Common myeloid progenitor, CD34-positive (primary cell): Measurements from ENCODE around the gene RBM23.

Experiments
- CTCF ChIA-PET: fragments of 350-600 bp; sonication (Branson Sonifier 250); formaldehyde crosslinking; loops from one replicate; lab custom pipeline; 2021; ENCODE audit warnings: antibody characterized with exemption; lab: Charles Lee
- POLR2A ChIA-PET: fragments of 350-600 bp; sonication (Branson Sonifier 250); formaldehyde crosslinking; loops from one replicate; lab custom pipeline; 2021; ENCODE audit warnings: antibody characterized with exemption; lab: Charles Lee
- DNase-seq, 3 donors: peaks; one replicate each; pipeline versions ENCODE4 v3.0.0 to v3.0.0-alpha.2; 2013
- H3K27ac ChIP-seq, 2 experiments: 1 replicate in 1 of 2; 2 replicates in 1 of 2; pipeline ENCODE4 v1.7.0; 2013; ENCODE audit warnings: inconsistent platforms in 2 of 2, low read length in 2 of 2, mild to moderate bottlenecking in 2 of 2, low read depth in 1 of 2, moderate library complexity in 1 of 2; ENCODE audit not compliant: severe bottlenecking in 2 of 2, insufficient read depth in 1 of 2, poor library complexity in 1 of 2
- H3K27me3 ChIP-seq, 5 experiments: replicated peaks in 2 of 5; 1 replicate in 3 of 5; 2 replicates in 2 of 5; pipeline versions ENCODE4 v1.6.1 to v1.7.0; 2013; ENCODE audit warnings: low read length in 4 of 5, mild to moderate bottlenecking in 2 of 5, moderate library complexity in 2 of 5, inconsistent platforms in 1 of 5; ENCODE audit not compliant: insufficient read depth in 5 of 5, control insufficient read depth in 4 of 5
- H3K36me3 ChIP-seq, 4 experiments: 1 replicate in 2 of 4; 2 replicates in 2 of 4; pipeline versions ENCODE4 v1.6.1 to v1.7.0; 2013; ENCODE audit warnings: low read length in 3 of 4, control low read depth in 1 of 4, mild to moderate bottlenecking in 1 of 4; ENCODE audit not compliant: control insufficient read depth in 4 of 4, insufficient read depth in 4 of 4
- H3K4me1 ChIP-seq, 4 experiments: 1 replicate in 3 of 4; 2 replicates in 1 of 4; pipeline versions ENCODE4 v1.6.1 to v1.7.1; 2013; ENCODE audit warnings: low read length in 3 of 4, mild to moderate bottlenecking in 3 of 4, control low read depth in 1 of 4, inconsistent platforms in 1 of 4, moderate library complexity in 1 of 4; ENCODE audit not compliant: control insufficient read depth in 4 of 4, insufficient read depth in 4 of 4; ENCODE audit errors: control extremely low read depth in 1 of 4
- H3K4me3 ChIP-seq, 7 experiments: 1 replicate in 4 of 7; 2 replicates in 3 of 7; pipeline versions ENCODE4 v1.5.1 to v1.7.0; 2013; ENCODE audit warnings: mild to moderate bottlenecking in 7 of 7, low read length in 6 of 7, moderate library complexity in 6 of 7, inconsistent platforms in 2 of 7, low read depth in 2 of 7, control low read depth in 1 of 7; ENCODE audit not compliant: insufficient read depth in 4 of 7, control insufficient read depth in 1 of 7; ENCODE audit errors: extremely low read depth in 1 of 7
- H3K9me3 ChIP-seq, 5 experiments: 1 replicate in 4 of 5; 2 replicates in 1 of 5; pipeline versions ENCODE4 v1.6.1 to v1.7.1; 2013; ENCODE audit warnings: low read length in 4 of 5, mild to moderate bottlenecking in 2 of 5, inconsistent platforms in 1 of 5, low read depth in 1 of 5, moderate library complexity in 1 of 5; ENCODE audit not compliant: control insufficient read depth in 4 of 5, insufficient read depth in 2 of 5; ENCODE audit errors: control extremely low read depth in 1 of 5
- WGBS: methylation state at CpG from one replicate; pipeline ENCODE4 v1.1.5; 2013; ENCODE audit not compliant: insufficient coverage; 5-methylcytosine and 5-hydroxymethylcytosine counted together

RBM23 gene

DNA sequence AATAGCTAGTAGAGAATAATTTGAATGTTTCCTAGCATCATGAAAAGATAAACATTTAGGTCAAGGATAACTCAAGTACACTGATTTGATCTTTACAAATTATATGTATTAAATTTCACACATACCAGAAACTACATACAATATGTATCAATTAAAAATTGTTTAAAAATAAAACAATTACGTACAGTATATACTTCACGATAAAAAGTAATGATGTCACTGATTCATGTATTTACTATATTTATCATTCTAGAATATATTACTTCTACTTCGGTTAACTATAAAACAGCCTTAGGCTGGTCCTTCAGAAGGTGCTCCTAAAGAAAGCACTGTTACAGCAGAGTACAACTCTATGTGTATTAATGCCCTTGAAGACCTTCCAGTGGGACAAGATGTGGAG lies 11.5 kb downstream of the RBM23 start:
- Histone ChIP-seq H3K4me3 (no peak overlapping the region), H3K27ac (no peak overlapping the region), H3K9me3 (no peaks in the 10 kb centered on the region), H3K4me1 (no peaks in the 10 kb centered on the region), H3K27me3 (no peaks in the 10 kb centered on the region), H3K36me3 (peaks cover 23 to 74% (median 53%) of the 10 kb centered on the region in 4 experiments)
- DNase-seq = no peak
- ChIA-PET CTCF (interaction anchor here (0.9 to 1.5 kb wide), 2 partner anchors 9 to 35 kb away, joined by 3 read pairs; no protein-coding TSS in a partner anchor), POLR2A (no interaction called here)
- WGBS = no CpG with 5 or more reads among the region's 3 CpGs

GRCh38 chr14:22906073-22906472 lies 12.9 kb downstream of the RBM23 start:
- no peaks in the 10 kb centered on the region for H3K27me3 ChIP-seq
- DNase-seq = no peak
- no peaks in the 10 kb centered on the region for H3K4me1 ChIP-seq
- CTCF ChIA-PET = interaction anchor here (1.2 kb wide), 1 partner anchor 53 kb away, joined by 3 read pairs; no protein-coding TSS in a partner anchor
- no peak overlapping the region for H3K4me3 ChIP-seq
- H3K27ac ChIP-seq = no peak overlapping the region
- 94% methylated on average over 19 of the region's 20 CpGs for WGBS
- no peaks in the 10 kb centered on the region for H3K9me3 ChIP-seq
- POLR2A ChIA-PET = interaction anchor here (0.9 kb wide), 1 partner anchor 8 kb away, joined by 3 read pairs; no protein-coding TSS in a partner anchor
- H3K36me3 ChIP-seq = peaks cover 25 to 85% (median 64%) of the 10 kb centered on the region in 4 experiments

GRCh38 chr14:22905627-22906026 lies 13.3 kb downstream of the RBM23 start:
- ChIA-PET CTCF (interaction anchor here (1.2 kb wide), 2 partner anchors 33 to 52 kb away, joined by 3 to 5 read pairs; no protein-coding TSS in a partner anchor), POLR2A (interaction anchor here (0.9 kb wide), 1 partner anchor 9 kb away, joined by 3 read pairs; no protein-coding TSS in a partner anchor)
- peaks cover 25 to 89% (median 66%) of the 10 kb centered on the region in 4 experiments for H3K36me3 ChIP-seq
- no peak overlapping the region for H3K27ac ChIP-seq
- H3K9me3 ChIP-seq = no peaks in the 10 kb centered on the region
- H3K27me3 ChIP-seq = no peaks in the 10 kb centered on the region
- no peaks in the 10 kb centered on the region for H3K4me1 ChIP-seq
- 94% methylated on average over 4 of the region's 4 CpGs for WGBS
- DNase-seq = no peak
- H3K4me3 ChIP-seq = no peak overlapping the region

DNA sequence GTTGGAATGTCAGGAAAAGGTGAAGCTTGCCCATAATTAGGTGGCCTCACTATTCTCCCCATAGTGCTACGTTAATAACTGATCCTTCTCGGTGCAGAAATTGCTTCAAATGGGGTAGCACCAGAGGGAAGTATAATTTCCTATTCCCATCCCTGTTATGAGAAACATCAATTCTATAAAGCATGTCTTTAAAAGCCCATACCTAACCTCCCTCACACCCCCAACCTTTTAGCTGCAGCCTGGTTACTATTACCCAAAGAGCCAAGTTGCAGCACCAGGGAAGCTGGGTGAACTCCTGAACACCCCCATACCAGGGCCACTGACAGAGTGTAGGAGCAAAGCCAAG lies 15.2 kb downstream of the RBM23 start:
- no peak overlapping the region for H3K4me3 ChIP-seq
- no peak overlapping the region for H3K27ac ChIP-seq
- no peaks in the 10 kb centered on the region for H3K9me3 ChIP-seq
- peaks cover 22 to 93% (median 60%) of the 10 kb centered on the region in 4 experiments for H3K36me3 ChIP-seq
- ChIA-PET POLR2A (no interaction called here), CTCF (interaction anchor here (0.9 to 9.3 kb wide), 7 partner anchors 10 to 91 kb away, joined by 3 to 143 read pairs (median 7); partner anchors contain the start of genes LRP10 and REM2)
- DNase-seq = no peak
- H3K4me1 ChIP-seq = no peaks in the 10 kb centered on the region
- no peaks in the 10 kb centered on the region for H3K27me3 ChIP-seq
- 100% methylated on average over 2 of the region's 2 CpGs for WGBS

- H3K27ac ChIP-seq = no peak overlapping the region
- no peaks in the 10 kb centered on the region for H3K9me3 ChIP-seq
- peaks cover 29 to 74% (median 54%) of the 10 kb centered on the region in 4 experiments for H3K36me3 ChIP-seq
- no peaks in the 10 kb centered on the region for H3K4me1 ChIP-seq
- DNase-seq = no peak
- H3K4me3 ChIP-seq = no peak overlapping the region
- 100% methylated on average over 5 of the region's 7 CpGs for WGBS
- no peaks in the 10 kb centered on the region for H3K27me3 ChIP-seq
- ChIA-PET POLR2A (interaction anchor here (0.8 kb wide), 1 partner anchor 312 kb away, joined by 3 read pairs; no protein-coding TSS in a partner anchor), CTCF (interaction anchor here (0.6 to 9.3 kb wide), 15 partner anchors 8 to 345 kb away, joined by 3 to 143 read pairs (median 7); partner anchors contain the start of genes LRP10 and REM2)
These were observed 17.1 kb downstream of the RBM23 start for GRCh38 chr14:22901799-22902198.

DNA sequence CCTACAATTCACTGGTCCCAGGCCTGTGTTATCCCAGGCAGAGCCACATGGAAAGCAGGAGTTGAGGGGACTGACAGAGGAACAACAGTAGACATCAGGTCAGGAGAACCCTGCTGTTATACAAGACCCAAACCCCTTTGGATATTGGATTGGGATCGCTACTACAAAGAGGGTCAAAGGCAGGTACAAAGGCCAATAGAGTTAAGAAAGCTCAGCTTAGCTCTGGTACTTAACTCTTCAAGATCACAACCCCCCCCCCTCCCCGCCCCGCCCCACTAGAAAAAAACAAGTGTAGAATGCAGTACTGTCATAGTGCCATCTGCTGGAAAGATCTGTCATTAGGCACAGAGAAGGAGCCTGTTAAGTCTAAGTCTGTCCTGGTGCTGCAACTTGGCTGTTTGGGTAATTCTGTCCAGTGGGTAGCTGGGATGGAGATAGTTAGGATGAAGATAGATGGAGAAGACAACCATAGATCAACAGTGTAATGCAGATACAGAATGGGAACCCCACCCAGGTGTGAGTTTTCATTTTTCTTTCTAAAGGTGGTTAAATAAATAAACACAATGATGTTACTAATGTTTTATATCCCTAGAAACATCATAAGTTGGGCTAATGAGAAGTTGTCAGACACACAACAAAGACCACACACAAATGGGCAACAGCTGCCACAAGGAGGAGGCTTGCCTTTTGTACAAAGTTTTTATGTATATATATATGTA lies 18.7 kb downstream of the RBM23 start:
- Histone ChIP-seq H3K27ac (no peak overlapping the region), H3K4me3 (no peak overlapping the region), H3K9me3 (no peaks in the 10 kb centered on the region), H3K27me3 (peaks cover 0 to 2% (median 0%) of the 10 kb centered on the region in 5 experiments), H3K4me1 (no peaks in the 10 kb centered on the region), H3K36me3 (peaks cover 27 to 59% (median 41%) of the 10 kb centered on the region in 4 experiments)
- ChIA-PET POLR2A (no interaction called here), CTCF (interaction anchor here (0.6 to 9.3 kb wide), 18 partner anchors 11 to 400 kb away, joined by 3 to 143 read pairs (median 6); partner anchors contain the start of genes LRP10 and REM2)
- WGBS = 63% methylated on average over 1 of the region's 3 CpGs
- DNase-seq = peak; percentile 72 to 84 (median 79)
